ENCODE results near the gene SLC40A1.

DNA sequence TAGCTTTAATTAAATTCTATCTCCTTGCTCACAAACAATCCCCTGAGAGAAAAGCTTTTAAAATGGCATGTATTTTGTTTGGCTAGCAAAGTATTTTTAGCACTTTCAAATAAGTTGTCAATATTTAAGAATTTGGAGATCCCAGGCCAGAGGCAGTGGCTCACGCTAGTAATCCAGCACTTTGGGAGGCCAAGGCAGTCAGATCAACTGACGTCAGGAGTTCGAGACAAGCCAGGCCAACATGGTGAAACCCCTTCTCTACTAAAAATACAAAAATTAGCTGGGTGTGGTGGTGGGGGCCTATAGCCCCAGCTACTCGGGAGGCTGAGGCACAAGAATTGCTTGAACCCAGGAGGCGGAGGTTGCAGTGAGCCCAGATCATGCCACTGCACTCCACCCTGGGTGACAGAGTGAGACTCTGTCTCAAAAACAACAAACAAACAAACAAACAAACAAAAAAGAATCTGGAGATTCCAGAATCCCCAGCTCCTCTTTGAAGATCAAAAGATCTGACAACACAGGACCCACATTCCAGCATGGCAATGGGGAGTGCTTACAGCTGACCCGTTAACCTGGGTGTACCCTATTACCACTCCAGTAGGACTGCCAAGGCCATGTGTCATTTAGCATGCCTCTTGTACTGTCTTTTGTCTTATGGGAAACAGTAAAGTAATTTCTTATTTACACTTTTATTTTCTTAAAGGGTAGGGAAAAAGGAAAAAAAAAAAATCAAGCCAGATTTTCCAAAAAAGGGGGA is 21.9 kb downstream of the SLC40A1 start:
- no peak for TF ChIP-seq POLR2AphosphoS5 (IDR thresholded peaks at IDR 0.05; ENCODE audit: low read depth, low read length)
- no peak for TF ChIP-seq POLR2A (IDR thresholded peaks at IDR 0.05; ENCODE audit: low read depth, low read length)
- no peak for TF ChIP-seq SPI1 (IDR thresholded peaks at IDR 0.05; ENCODE audit: low read depth, low read length)
- no peak for TF ChIP-seq TAF1 (IDR thresholded peaks at IDR 0.05; ENCODE audit: low read depth, low read length)
- TF ChIP-seq POU2F2 (IDR thresholded peaks at IDR 0.05; ENCODE audit: low read depth, low read length) = no peak

All from GM12891 (cell line).